ENCODE data around the gene MMP1.

The MMP1 gene

DNA sequence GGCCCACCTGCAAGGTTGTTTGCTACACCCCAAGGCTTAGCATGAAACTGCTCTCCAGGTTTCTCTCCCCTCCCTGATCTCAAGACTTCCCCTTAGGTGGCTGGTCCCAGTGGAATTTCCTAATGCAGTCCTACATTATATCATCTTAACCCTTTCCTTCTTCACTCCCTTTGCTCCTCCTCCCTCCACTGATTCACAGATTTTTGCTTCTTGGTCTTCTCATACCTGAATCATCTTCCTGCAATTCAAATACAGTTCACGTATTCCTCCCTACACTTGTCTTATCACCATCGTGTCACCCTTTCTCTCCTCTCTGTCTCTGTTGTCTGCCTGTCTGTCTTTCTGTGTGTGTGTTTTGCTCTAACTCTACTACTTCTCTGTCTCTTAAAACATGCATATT, 34.5 kb downstream of the MMP1 start:
- no CpG with 5 or more reads among the region's 2 CpGs for WGBS (ENCODE audit: extremely low coverage, insufficient coverage, low lambda C conversion rate)
- no peaks in the 10 kb centered on the region for H3K79me2 ChIP-seq (ENCODE audit: control insufficient read depth, insufficient read depth, low read length)
- H3K4me1 ChIP-seq (ENCODE audit: control insufficient read depth, low read depth, low read length): no peaks in the 10 kb centered on the region
- H3K79me1 ChIP-seq (ENCODE audit: low read length): no peaks in the 10 kb centered on the region
- H3K27ac ChIP-seq (ENCODE audit: low read depth, low read length): no peak overlapping the region
- no peak overlapping the region for H4K8ac ChIP-seq (ENCODE audit: low read depth, low read length)
- H3K4ac ChIP-seq (ENCODE audit: low read depth, low read length): no peak overlapping the region
- no peak overlapping the region for H2BK15ac ChIP-seq (replicated peaks; ENCODE audit: low read depth)
- H2AK5ac ChIP-seq (ENCODE audit: low read length): no peak overlapping the region
- H3K18ac ChIP-seq (ENCODE audit: low read length): no peak overlapping the region
- H3K9ac ChIP-seq (ENCODE audit: low read length): no peak overlapping the region
- H3K4me2 ChIP-seq (ENCODE audit: low read length): no peak overlapping the region
- H4K5ac ChIP-seq (ENCODE audit: low read length): no peak overlapping the region
- no peaks in the 10 kb centered on the region for H3K27me3 ChIP-seq (ENCODE audit: insufficient read depth, low read length, poor library complexity)
- no peak for DNase-seq
- no peak overlapping the region for H3K4me3 ChIP-seq (ENCODE audit: low read length)
- no peak overlapping the region for H3K56ac ChIP-seq (ENCODE audit: low read length)
- no peak overlapping the region for H3K23ac ChIP-seq (ENCODE audit: low read length)
- H2BK5ac ChIP-seq (ENCODE audit: low read length): no peak overlapping the region
- no peaks in the 10 kb centered on the region for H3K36me3 ChIP-seq (ENCODE audit: control insufficient read depth, insufficient read depth, low read length)
- no peak overlapping the region for H2BK120ac ChIP-seq (ENCODE audit: low read depth, low read length)

- no peaks in the 10 kb centered on the region for H3K27me3 ChIP-seq (ENCODE audit: insufficient read depth, low read length, poor library complexity)
- no peak overlapping the region for H2BK15ac ChIP-seq (replicated peaks; ENCODE audit: low read depth)
- H2AK5ac ChIP-seq (ENCODE audit: low read length): no peak overlapping the region
- H2BK120ac ChIP-seq (ENCODE audit: low read depth, low read length): peak overlapping the region; percentile 76
- no peaks in the 10 kb centered on the region for H3K79me1 ChIP-seq (ENCODE audit: low read length)
- H3K9ac ChIP-seq (ENCODE audit: low read length): no peak overlapping the region
- H3K56ac ChIP-seq (ENCODE audit: low read length): no peak overlapping the region
- H4K5ac ChIP-seq (ENCODE audit: low read length): no peak overlapping the region
- no peak overlapping the region for H3K18ac ChIP-seq (ENCODE audit: low read length)
- WGBS (ENCODE audit: extremely low coverage, insufficient coverage, low lambda C conversion rate): no CpG with 5 or more reads among the region's 2 CpGs
- H3K23ac ChIP-seq (ENCODE audit: low read length): no peak overlapping the region
- no peaks in the 10 kb centered on the region for H3K36me3 ChIP-seq (ENCODE audit: control insufficient read depth, insufficient read depth, low read length)
- DNase-seq: no peak
- no peak overlapping the region for H3K4me2 ChIP-seq (ENCODE audit: low read length)
- no peaks in the 10 kb centered on the region for H3K4me1 ChIP-seq (ENCODE audit: control insufficient read depth, low read depth, low read length)
- no peak overlapping the region for H3K27ac ChIP-seq (ENCODE audit: low read depth, low read length)
- H3K4ac ChIP-seq (ENCODE audit: low read depth, low read length): no peak overlapping the region
- no peak overlapping the region for H3K4me3 ChIP-seq (ENCODE audit: low read length)
- no peak overlapping the region for H4K8ac ChIP-seq (ENCODE audit: low read depth, low read length)
- no peaks in the 10 kb centered on the region for H3K79me2 ChIP-seq (ENCODE audit: control insufficient read depth, insufficient read depth, low read length)
- no peak overlapping the region for H2BK5ac ChIP-seq (ENCODE audit: low read length)
Observed at GRCh38 chr11:102762361-102762767, 35.6 kb downstream of the MMP1 start.

DNA sequence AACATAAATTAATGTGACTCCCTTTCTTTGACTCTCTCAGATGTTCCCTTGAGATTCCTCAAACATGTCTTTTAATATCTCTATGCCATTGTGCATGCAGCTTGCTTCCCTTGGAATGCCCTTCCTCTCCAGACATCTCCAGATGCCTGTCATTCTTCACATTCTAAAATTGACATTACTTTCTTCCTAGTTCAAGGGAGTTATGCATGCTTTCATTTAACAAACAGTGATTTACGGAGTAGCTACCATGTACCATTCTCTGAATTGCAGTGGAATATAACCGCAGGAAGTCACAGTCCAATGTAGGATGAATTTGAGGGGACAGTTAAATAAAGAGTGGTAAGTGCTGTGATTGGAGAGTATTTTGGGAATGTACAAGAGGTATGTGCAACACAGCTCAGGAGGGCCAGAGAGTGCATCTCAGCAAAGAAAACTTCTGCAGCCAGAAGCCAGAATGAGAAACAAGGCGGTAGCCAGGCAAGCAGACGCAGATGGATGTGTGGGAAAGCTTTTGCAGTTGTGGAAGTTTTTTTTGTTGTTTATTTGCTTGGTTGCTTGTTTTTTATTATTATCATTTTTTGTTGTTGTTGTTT, 36.2 kb downstream of the MMP1 start:
- DNase-seq: peak; percentile 81
- no CpG with 5 or more reads among the region's 4 CpGs for WGBS (ENCODE audit: extremely low coverage, insufficient coverage, low lambda C conversion rate)
- Histone ChIP-seq H3K79me2 (ENCODE audit: control insufficient read depth, insufficient read depth, low read length) (no peaks in the 10 kb centered on the region), H4K8ac (ENCODE audit: low read depth, low read length) (no peak overlapping the region), H3K4me3 (ENCODE audit: low read length) (no peak overlapping the region), H3K4me1 (ENCODE audit: control insufficient read depth, low read depth, low read length) (no peaks in the 10 kb centered on the region), H3K36me3 (ENCODE audit: control insufficient read depth, insufficient read depth, low read length) (no peaks in the 10 kb centered on the region), H2AK5ac (ENCODE audit: low read length) (no peak overlapping the region), H3K27me3 (ENCODE audit: insufficient read depth, low read length, poor library complexity) (no peaks in the 10 kb centered on the region), H2BK120ac (ENCODE audit: low read depth, low read length) (no peak overlapping the region), H3K56ac (ENCODE audit: low read length) (no peak overlapping the region), H3K27ac (ENCODE audit: low read depth, low read length) (peak overlapping the region; percentile 23), H2BK5ac (ENCODE audit: low read length) (no peak overlapping the region), H3K18ac (ENCODE audit: low read length) (no peak overlapping the region), H3K79me1 (ENCODE audit: low read length) (no peaks in the 10 kb centered on the region), H3K4me2 (ENCODE audit: low read length) (no peak overlapping the region), H3K4ac (ENCODE audit: low read depth, low read length) (no peak overlapping the region), H2BK15ac (replicated peaks; ENCODE audit: low read depth) (no peak overlapping the region), H4K5ac (ENCODE audit: low read length) (no peak overlapping the region), H3K23ac (ENCODE audit: low read length) (no peak overlapping the region), H3K9ac (ENCODE audit: low read length) (no peak overlapping the region)

- Histone ChIP-seq H3K4me3 (ENCODE audit: low read length) (no peak overlapping the region), H3K4me2 (ENCODE audit: low read length) (no peak overlapping the region), H3K23ac (ENCODE audit: low read length) (no peak overlapping the region), H3K4me1 (ENCODE audit: control insufficient read depth, low read depth, low read length) (no peaks in the 10 kb centered on the region), H3K27me3 (ENCODE audit: insufficient read depth, low read length, poor library complexity) (no peaks in the 10 kb centered on the region), H4K8ac (ENCODE audit: low read depth, low read length) (no peak overlapping the region), H2BK5ac (ENCODE audit: low read length) (no peak overlapping the region), H3K4ac (ENCODE audit: low read depth, low read length) (no peak overlapping the region), H2BK15ac (replicated peaks; ENCODE audit: low read depth) (no peak overlapping the region), H3K9ac (ENCODE audit: low read length) (no peak overlapping the region), H4K5ac (ENCODE audit: low read length) (no peak overlapping the region), H3K56ac (ENCODE audit: low read length) (no peak overlapping the region), H3K79me2 (ENCODE audit: control insufficient read depth, insufficient read depth, low read length) (no peaks in the 10 kb centered on the region), H3K36me3 (ENCODE audit: control insufficient read depth, insufficient read depth, low read length) (no peaks in the 10 kb centered on the region), H2BK120ac (ENCODE audit: low read depth, low read length) (no peak overlapping the region), H3K27ac (ENCODE audit: low read depth, low read length) (no peak overlapping the region), H2AK5ac (ENCODE audit: low read length) (no peak overlapping the region), H3K79me1 (ENCODE audit: low read length) (no peaks in the 10 kb centered on the region), H3K18ac (ENCODE audit: low read length) (no peak overlapping the region)
- peak; percentile 46 for DNase-seq
- no CpG with 5 or more reads among the region's 4 CpGs for WGBS (ENCODE audit: extremely low coverage, insufficient coverage, low lambda C conversion rate)
Observed at GRCh38 chr11:102760344-102761035, 37.5 kb downstream of the MMP1 start.

DNA sequence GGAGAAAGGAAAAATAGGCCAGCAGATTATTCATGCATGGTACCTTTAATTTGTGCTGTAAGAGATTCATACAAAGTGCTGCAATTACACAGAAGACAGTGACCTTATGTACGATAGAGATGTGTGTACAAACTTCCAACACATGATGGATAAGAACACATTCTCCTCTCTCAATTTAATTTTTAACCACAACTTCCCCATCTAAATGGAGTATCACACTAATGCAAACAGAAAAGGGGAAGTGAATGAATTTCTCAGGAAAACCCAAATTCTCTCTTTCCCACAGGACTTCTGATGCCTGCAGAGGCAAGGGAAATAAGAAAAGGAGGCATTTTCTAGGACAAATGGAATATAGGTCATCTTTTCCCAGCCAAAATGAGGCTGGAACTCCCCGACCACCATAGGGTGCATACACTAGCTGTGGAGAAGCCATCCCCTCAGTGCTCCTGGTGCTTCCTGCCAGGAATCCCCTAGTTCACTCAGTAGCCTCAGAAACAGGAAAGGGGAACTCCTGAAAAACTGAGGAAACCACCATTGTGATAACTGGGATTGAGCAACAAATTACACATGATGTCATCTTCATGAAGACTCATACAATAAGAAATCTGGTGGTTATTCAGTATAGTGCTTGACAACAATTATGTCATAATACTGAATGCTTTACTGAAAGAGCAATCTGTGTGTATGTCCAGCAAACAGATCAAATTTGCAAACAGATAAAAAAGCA, 40.0 kb downstream of the MMP1 start:
- H2BK15ac ChIP-seq (replicated peaks; ENCODE audit: low read depth): no peak overlapping the region
- no peak for DNase-seq
- no CpG with 5 or more reads among the region's 2 CpGs for WGBS (ENCODE audit: extremely low coverage, insufficient coverage, low lambda C conversion rate)
- H4K5ac ChIP-seq (ENCODE audit: low read length): no peak overlapping the region
- H2BK5ac ChIP-seq (ENCODE audit: low read length): no peak overlapping the region
- no peak overlapping the region for H3K4me3 ChIP-seq (ENCODE audit: low read length)
- H3K79me1 ChIP-seq (ENCODE audit: low read length): no peaks in the 10 kb centered on the region
- H3K4ac ChIP-seq (ENCODE audit: low read depth, low read length): no peak overlapping the region
- H3K27me3 ChIP-seq (ENCODE audit: insufficient read depth, low read length, poor library complexity): no peaks in the 10 kb centered on the region
- H2AK5ac ChIP-seq (ENCODE audit: low read length): no peak overlapping the region
- no peak overlapping the region for H3K9ac ChIP-seq (ENCODE audit: low read length)
- no peak overlapping the region for H3K56ac ChIP-seq (ENCODE audit: low read length)
- H3K27ac ChIP-seq (ENCODE audit: low read depth, low read length): no peak overlapping the region
- H4K8ac ChIP-seq (ENCODE audit: low read depth, low read length): no peak overlapping the region
- H3K36me3 ChIP-seq (ENCODE audit: control insufficient read depth, insufficient read depth, low read length): no peaks in the 10 kb centered on the region
- no peaks in the 10 kb centered on the region for H3K4me1 ChIP-seq (ENCODE audit: control insufficient read depth, low read depth, low read length)
- H3K18ac ChIP-seq (ENCODE audit: low read length): no peak overlapping the region
- H3K23ac ChIP-seq (ENCODE audit: low read length): no peak overlapping the region
- no peak overlapping the region for H2BK120ac ChIP-seq (ENCODE audit: low read depth, low read length)
- H3K4me2 ChIP-seq (ENCODE audit: low read length): no peak overlapping the region
- H3K79me2 ChIP-seq (ENCODE audit: control insufficient read depth, insufficient read depth, low read length): no peaks in the 10 kb centered on the region

Data from mesendoderm (in vitro differentiated cells).